NCI-H446 (cell line): ENCODE data around the gene SUSD6.
A peak's percentile ranks its signal among the peaks of the same experiment; 100 is the strongest.
"Not testable (repeated sequence)": the region's sequence is repeated elsewhere in the genome, so short reads cannot be mapped to it uniquely, and the experiment has no call there.

Source experiments
- DNase-seq, 2 experiments: peaks; one replicate each; lab custom pipeline; 2025; lab: John Stamatoyannopoulos, UW

SUSD6 gene

DNA sequence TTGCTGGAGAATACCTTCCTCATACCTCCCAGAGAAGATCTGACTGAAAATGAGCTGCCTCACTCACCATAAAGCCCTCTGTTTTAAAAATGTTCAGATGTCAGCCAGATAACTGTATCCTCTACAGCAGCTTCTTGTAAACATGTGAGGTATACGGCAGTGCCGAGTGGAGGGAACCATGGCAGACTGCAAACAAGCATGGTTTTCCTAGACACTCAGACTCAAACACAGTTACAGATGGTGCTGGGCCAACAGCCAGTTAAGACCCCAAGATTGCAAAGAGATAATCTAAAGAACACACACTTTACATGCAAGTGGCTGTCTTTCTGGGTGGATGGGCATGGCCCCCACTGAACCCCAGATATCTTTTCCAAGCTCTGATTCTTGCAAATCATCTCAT, 20.1 kb upstream of the SUSD6 start:
- DNase-seq, result no peak

DNA sequence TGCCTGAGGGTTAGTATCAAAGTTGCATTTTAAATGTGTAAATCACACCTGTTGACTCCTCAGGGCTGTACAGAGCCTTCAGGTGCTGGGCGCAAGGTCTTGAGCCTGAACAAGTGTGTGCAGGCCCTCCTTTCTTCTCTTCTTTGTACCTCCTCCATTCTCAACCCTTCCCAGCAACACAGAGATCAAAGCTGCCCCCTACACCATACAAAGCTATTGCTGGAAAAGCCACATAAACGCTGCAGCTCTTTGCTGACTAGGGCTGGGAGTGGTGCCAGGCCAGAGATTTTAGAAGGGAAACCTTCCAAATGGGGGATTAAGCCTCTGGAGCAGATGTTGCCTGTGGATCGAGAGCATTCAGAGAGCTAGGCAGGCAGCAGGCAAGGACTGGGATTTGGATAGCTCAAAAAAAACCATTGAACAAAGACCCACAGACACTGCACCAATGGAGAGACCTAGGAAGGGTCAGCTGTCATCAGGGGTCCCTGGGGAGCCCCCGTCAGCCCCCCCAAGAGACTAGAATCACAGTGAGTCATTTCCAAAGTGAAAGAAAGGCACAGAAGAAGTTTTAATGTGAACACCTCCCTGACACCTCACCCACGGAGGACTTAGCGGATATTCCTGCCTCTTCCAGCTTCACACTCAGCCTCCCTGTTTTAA, 18.2 kb upstream of the SUSD6 start:
- DNase-seq, result peak; percentile 67 to 87

DNA sequence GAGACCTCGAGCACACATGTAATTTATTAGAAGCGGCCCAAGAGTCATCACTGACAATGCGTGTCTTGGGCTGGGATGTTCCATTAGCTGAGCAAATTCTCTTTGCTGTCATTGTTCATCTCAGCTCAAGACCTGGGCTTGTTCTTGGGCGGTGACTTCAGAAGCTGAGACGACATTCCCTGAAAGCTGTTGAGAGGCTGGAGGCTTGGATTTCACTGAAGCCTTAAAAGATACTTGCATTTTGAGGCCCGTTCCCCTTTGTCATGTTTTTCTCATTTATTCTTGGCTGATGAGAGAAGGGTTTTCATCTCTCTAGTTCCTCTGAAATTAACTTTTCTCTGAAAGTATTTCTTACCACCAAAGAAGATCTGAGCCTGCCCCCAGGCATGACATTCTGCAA, 16.6 kb upstream of the SUSD6 start:
- no peak for DNase-seq

DNA sequence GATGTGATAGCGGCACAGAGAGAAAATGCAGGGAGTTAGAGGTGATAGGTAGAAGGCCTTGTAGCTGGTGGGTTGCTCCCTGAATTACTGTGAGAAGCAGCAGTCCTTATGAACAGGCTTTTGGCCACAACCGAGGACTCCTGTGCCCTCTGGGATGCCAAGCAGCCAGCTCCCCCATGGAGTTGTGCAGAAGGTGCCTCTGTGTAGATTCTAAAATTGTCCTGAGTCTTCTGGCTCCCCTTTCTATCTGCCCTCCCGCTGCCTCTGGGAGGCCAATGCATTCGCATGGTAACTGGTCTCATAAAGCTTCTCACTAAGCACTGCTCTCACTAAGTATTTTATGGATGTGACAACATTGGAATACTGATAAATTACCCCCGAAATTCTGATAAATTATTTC, 16.1 kb upstream of the SUSD6 start:
- DNase-seq, result no peak

DNA sequence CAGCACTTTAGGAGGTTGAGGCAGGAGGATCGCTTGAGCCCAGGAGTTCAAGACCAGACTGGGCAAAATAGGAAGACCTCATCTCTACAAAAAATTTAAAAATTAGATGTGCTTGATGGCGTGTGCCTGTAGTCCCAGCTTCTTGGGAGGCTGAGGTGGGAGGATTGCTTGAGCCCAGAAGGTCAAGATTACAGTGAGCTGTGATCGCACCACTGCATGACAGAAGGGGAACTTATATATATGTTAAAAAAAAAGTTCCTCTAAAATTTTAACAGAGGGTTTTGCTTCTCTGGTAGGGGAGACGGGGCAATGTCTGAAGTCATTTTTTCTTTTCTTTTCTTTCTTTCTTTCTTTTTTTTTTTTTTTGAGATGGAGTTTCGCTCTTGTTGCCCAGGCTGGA, 12.0 kb upstream of the SUSD6 start:
- DNase-seq, result not testable (repeated sequence)

DNA sequence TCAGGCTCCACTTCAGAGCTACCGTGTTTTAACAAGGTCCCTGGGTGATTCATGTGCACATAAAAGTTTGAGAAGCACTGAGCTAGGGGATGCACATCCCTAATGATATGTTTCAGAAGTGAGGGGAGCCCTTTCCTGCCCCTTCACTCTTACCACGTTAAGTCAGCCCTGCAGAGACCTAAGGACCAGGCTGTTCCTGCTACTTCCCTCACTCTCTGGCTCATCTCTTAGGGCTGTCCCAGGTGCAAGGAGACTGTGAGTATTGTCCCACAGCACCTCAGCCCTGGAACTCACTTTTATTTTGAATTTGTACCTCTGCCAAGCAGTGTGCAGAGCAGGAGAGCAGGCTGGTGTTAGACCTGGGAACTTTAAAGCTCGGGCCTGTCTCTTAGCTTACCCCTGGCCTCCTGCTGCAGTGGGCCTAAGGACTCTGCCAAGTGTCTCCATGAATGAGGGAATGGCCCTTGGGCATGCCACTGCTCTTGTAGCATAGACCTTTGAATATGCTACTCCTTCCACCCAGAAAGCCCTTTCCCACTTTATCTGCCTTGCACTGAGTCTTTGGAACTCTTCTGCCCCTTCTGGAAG, 11.0 kb upstream of the SUSD6 start:
- DNase-seq, result no peak

DNA sequence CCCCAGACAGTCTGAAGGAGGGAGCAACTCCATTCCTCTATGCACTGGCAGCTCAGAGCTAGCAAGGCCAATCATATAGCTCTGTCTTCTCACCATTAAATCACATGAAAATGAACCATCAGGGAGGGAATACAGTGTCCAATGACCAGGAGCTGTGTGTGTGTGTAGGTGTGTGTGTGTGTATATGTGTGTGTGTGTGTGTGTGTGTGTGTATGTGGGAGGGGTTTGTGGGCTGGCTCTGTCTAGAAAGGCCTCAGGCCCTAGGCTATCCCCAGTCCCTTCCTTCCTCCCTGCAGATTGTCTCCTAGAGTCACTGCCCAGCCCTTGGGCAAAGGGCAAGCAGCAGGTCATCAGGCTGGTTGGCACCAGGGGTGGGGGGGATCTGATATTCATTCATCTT, 5.7 kb upstream of the SUSD6 start:
- DNase-seq, result no peak

DNA sequence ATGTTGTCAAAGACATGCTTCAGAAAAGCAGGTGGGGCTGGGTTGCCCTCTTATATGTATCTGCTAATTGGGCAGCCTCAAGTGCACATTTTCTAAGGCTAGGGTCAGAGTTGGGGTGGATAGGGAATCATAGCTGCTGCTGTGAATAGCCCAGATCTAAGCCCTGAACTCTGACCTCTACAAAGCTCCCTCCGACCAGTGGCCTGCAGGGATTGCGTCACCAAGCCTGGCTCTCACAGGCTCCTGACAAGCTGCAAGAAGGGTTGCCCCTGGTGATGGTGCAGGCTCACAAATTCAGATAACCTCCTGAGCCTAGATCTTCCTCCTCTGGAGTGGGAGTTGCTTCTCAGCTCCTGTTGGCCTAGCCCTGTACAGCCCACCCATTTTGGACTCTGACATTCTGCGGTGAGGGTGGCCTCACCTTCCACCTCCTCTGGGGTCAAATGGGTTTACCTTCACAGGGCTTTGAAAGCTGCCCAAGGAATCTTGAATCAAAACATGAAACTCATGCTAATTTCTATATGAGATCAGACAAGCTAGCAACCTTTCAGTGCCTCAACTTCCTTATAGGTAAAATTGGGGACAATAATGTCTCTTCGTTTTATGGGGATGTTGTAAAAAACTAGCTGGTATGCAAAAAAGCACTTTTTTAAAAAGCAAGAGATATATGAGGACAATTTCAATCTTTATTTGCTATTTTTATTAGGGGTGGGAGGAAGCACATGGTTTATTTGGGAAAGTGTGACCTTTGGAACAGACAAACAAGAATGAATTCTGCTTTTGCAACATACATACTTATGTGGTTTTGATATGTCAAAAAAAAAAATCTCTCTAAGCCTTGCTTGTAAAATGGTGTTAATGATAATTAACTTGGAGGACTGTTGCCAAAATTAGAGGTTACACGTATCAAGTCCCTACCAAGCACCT, 4.9 kb upstream of the SUSD6 start:
- no peak for DNase-seq

DNA sequence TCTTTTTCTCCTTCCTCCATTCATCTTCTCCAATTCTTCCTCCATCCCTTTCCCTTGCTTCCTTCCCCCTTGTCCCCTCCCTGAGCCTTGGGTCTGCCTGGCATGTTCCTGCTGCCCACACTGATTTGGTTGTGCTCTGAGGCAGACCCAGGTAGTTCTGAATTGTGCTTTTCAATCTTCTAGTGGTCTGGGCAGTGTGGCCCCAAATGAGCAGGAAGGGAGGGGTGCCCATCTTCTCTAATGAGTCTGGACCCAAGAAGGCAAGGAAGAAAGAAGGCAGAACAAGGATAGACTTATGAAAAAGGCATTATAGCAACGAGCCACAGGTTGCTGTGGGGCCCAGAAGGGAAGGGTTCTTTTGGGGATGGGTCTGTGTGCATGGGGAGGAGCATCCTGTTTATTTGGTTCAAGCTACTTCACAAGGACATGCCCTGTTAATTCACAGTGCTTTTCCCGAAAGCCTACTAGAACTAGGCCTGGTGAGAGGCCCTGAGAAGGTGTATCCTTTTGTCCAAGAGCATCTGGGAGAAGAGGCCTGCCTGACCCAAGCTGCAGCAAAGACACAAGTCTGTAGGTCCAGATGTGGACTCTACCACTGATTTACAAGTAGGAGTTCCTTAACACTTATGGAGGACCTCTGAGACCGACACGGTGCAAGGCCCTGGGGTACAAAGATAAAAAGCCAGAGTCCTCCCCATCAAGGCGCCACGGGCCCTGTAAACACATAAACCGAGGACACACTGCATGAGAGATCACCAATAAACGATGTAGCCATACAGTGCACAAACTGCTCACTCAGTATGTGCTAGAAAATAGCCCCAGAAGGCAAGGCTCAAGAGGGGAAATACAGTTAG, 1.1 kb upstream of the SUSD6 start:
- no peak for DNase-seq

DNA sequence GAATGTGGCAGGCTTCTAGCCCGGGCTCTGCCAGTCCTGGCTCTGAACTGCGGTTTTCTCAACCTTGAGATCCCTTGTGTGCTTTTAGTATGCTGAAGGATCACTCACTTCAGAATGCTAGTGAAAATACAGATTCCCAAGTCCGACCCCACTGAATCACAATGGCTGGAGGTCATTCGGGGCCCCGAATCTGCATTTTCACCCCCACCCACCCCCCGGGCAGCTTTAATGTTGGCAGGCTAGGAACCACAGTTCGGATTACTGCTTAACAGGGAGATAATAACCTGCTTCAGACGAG, 573 bp upstream of the SUSD6 start:
- no peak for DNase-seq

DNA sequence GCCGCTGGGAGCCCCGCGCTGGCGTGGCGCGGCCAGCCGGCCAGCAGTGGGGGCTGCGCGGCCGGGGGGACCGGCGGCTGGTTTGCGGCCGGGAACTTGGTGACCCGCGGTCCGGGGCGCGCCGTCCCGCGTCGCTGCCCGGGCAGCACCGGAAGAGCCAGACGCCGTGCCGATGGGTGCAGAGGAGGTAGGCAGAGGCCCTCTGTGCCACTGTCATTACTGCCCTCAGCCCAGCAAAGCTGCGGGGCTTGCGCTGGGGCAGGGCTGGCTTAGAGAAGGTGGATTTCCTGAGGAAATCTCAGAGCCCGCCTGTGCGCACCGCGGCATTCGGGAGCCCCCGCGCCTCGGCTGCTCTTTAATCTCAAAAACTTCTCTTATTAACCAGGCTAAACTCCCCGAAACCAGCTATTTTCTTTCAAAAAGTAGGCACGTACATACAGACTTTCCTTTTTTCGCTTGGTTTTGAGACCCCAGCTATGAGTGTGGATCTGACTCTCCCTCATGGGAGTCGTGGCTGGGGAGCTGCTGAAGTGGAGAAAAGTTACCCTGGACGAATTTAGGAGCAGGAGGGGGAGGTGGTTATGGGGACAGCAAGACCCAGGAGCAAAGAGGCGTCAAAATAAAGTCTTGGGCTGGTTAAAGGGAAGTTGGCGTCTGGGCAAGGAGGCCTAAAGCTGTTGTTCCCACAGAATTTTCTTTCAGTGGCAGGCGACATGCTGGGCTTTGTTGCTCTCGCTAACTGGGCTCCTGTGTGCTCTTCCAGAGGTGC, 802 bp downstream of the SUSD6 start:
- no peak for DNase-seq

DNA sequence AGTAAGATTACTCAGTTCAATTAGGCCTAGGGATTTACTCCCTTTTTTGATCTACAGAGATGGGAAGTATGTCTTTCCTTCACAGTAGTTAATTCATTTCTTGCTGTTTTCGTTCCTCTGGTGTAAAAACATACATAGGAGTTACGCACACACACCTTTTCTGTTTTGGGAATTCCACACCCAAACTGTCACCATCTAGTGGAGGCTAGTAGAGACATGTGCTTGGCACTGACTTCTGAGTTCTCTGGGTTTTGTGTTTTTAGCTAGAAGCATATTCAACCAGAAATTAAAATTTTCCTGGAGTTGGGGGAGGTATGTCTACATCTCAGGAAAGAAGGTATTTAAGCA, 1.4 kb downstream of the SUSD6 start:
- DNase-seq, result no peak

DNA sequence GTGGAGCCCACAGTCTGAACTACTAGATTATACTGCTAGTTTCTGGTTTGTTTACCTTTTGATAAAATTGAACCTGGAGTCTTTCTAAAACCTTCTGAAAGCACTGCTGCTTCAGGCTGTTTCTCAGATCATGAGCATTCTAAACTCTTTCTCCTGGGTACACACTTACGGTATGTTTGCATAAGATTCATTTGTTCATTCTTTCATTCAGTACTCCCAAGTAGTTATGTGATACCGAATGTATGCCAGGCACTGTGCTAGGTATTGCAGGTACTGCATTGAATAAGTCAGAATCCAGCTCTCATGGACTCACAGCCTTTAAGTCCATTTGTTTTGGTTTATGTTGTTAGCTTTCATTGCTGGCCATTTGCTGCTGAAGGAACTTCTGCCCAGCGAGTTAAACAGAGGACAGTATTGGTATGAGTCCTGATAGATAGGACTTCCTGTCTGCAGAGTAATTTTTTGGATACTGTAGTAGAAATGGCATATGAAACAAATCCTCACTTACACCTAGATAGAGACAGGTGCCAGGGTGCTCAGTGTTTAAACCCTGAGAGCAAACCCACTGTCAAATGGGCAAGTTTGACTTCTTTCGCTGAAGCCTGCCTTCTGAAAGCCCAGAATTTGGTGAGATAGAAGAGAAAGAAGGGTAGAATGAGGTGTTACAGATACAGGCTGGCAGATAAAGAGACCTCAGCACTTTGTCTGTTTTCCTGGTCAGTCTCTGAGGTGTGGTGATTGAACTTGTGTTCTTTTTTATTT, 2.1 kb downstream of the SUSD6 start:
- no peak for DNase-seq

DNA sequence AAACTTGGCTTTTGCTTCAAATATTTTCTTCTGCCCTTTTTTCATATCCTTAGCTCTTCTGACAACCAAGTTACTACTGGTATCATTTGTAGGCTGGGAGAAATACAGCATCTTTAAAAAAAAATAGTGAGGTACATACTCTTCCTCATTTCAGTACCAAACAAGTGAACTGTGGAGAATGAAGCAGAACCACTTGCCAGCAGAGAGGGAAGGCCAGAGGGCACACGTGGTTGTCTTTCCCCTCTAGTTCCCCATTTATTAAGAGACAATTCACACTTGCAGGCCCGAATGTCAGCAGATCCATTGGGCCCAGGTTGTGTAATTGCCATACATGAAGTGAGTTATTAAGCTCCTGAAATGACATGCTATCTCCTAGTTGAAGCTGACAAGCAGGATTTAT, 3.2 kb downstream of the SUSD6 start:
- DNase-seq, result no peak

DNA sequence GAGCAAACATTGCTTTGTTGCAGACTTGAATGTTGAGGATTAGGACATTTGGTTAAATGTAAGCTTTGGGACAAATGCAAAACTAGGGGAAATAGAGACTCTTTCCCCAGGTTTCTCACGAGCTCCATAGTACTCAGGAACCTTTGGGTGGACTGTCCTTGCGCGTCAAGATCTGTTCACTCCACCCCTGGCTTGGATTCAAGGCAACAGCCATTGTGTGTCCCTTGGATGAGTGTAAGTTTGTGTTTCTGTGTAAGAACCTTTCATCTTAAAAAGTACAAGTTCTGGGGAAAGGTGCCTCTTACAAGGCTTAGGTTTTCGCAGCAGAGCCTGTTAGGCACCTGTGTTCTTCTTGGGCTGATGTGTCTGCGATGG, 3.7 kb downstream of the SUSD6 start:
- no peak for DNase-seq

DNA sequence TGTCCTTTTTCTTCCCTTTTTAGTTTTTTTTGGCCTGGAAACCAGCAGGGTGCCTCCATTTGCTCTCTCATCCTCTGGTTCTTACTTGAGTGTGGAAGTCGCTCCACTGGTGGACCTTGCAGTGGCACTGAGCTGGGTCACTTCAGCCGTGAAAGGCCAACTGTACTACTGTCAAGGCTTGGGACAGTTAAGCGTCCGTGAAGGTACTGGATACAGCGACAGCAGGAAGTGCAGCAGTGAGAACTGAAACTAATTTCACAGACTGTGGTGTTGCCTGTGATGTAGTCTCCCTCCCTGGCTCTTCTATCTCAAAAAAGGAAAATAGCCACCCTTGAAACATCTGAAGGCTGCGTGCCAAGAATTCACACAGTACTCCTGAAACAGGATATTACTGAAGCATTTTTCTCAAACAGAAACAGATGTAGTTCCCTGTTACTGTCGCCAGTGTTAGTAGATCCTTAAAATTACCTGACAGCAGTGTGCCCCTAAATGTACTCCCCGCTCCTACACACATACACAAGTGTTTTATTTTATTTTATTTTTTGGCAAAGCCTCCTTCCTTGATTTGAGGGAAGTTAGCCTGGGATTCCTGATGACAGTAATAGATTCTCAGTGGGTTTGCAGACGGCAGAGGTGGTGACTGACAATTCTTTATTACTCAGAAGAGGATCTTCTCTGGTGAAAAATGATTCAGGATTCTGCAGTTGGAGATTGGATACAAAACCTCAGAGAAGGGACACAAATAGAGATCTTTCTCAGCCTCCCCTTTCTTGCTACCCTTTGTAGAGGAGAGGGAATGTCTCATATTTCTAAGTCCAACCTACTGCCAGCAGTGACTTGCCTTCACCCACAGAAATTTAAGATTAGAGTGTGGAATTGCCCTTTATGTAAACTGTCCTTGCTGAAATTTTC, 4.4 kb downstream of the SUSD6 start:
- DNase-seq, result peak in 1 of 2 experiments; percentile 44

DNA sequence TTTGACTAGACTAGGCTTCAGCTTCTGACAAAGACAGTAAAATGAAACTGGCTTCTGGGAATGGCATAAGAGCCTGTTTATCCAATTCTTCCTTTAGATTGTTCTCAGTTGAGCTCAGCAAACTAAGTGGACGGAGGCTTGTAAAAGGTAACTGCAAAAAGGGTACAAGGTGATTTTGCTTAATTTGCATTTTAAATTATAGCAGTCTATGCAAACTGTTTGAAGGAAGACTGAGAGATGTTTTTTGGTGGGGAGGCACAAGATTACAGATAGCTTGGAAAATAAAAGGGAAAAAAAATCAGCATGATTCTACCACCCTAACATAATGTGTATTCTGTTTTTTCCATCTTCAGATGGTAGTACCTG, 5.0 kb downstream of the SUSD6 start:
- DNase-seq, result no peak

DNA sequence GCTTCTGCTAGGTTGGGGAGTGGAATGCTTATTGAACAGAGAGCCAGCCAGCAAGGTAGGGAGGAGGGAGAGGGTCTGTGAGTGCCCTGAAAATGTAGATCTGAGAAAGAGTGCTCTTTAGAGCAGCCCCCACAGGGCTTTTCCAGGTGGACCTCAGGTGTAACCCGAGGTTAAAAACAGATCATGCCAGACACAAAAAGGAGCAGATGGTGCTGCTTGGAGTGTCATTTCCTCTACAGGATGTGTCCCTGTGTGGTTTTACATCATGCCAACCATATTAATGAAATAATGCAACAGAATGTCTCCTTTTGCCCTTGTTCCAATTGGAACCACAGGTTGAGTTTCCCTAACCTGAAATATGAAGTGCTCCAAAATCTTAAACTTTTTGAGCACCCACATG, 6.4 kb downstream of the SUSD6 start:
- no peak for DNase-seq

DNA sequence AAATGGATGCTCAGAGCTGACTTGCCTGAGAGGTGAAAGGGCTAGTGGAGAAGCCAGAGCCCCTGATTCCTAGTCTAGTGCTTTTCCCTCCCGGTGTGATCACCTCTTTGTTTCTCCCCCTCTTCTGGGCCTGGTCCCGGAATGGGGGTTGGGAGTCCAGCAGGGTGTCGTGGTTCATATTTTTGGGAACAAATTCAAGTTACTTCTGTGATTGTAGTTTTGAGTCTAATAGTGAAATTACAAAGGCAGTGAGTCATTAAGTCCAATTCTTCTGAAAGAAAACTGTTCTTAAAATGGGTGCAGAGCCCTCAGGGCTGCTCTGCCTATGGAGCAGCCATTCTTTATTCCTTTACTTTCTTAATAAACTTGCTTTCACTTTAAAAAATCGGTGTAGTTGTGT, 7.6 kb downstream of the SUSD6 start:
- no peak for DNase-seq

DNA sequence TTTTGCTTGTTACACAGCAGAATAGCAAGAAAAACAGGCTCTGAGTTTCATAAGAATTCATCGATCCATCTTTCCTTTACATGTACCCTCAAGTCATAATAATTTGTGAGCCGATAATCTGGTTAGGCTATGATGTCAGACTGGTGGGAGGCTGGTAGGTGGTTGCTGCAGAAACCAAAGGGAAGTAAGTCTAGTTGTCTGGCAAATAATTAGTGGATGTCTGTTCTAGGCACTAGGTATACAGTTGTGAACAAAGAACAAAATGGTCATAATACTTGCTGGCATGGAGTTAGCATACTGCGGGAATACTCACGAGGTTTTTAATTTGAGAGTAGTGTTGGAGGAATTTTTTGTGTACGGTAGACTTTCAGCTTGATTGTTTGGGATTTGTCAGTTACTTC, 8.8 kb downstream of the SUSD6 start:
- DNase-seq, result no peak
